Measurements from ENCODE around the gene CELF5. TPM values are rescaled to one million over a fixed set of nuclear protein-coding genes. Genes with fewer than 3 reads are reported as not detected.
"Not testable (repeated sequence)": the region's sequence is repeated elsewhere in the genome, so short reads cannot be mapped to it uniquely, and the experiment has no call there.

CELF5 gene
- total RNA-seq, 1 donor from 2014 or later = not detected

- no peaks in the 10 kb centered on the region for H3K4me1 ChIP-seq
- intact Hi-C loops (cut with DNase I) = no loop called here
- H3K36me3 ChIP-seq = no peaks in the 10 kb centered on the region
- no peaks in the 10 kb centered on the region for H3K9me3 ChIP-seq
- no peak for TF ChIP-seq CTCF (IDR thresholded peaks at IDR 0.05)
- DNase-seq (no peak), ATAC-seq (no peak)
- H3K4me3 ChIP-seq = no peak overlapping the region
- H3K27ac ChIP-seq = no peak overlapping the region
- H3K27me3 ChIP-seq (ENCODE audit: low read depth) = peaks cover 8% of the 10 kb centered on the region
Measured at GRCh38 chr19:3216874-3217273, 7.6 kb upstream of the CELF5 start.

GRCh38 chr19:3220576-3220975 lies 3.9 kb upstream of the CELF5 start:
- Histone ChIP-seq H3K36me3 (no peaks in the 10 kb centered on the region), H3K4me3 (no peak overlapping the region), H3K4me1 (peaks cover 3% of the 10 kb centered on the region), H3K27me3 (ENCODE audit: low read depth) (peaks cover 39% of the 10 kb centered on the region), H3K27ac (no peak overlapping the region), H3K9me3 (no peaks in the 10 kb centered on the region)
- ATAC-seq = no peak
- TF ChIP-seq CTCF (IDR thresholded peaks at IDR 0.05) = no peak
- intact Hi-C loops (cut with DNase I) = no loop called here
- no peak for DNase-seq

GRCh38 chr19:3221576-3221975 lies 2.9 kb upstream of the CELF5 start:
- H3K4me3 ChIP-seq; H3K9me3 ChIP-seq; ATAC-seq; H3K36me3 ChIP-seq; H3K27ac ChIP-seq; intact Hi-C loops (cut with DNase I); DNase-seq; H3K4me1 ChIP-seq: not testable (repeated sequence)
- peaks cover 46% of the 10 kb centered on the region for H3K27me3 ChIP-seq (ENCODE audit: low read depth)

GRCh38 chr19:3222709-3223108 lies 1.8 kb upstream of the CELF5 start:
- no peaks in the 10 kb centered on the region for H3K9me3 ChIP-seq
- DNase-seq (no peak), ATAC-seq (no peak)
- peaks cover 58% of the 10 kb centered on the region for H3K27me3 ChIP-seq (ENCODE audit: low read depth)
- H3K27ac ChIP-seq = no peak overlapping the region
- no peak overlapping the region for H3K4me3 ChIP-seq
- peaks cover 3% of the 10 kb centered on the region for H3K4me1 ChIP-seq
- intact Hi-C loops (cut with DNase I) = no loop called here
- TF ChIP-seq CTCF (IDR thresholded peaks at IDR 0.05) = no peak
- no peaks in the 10 kb centered on the region for H3K36me3 ChIP-seq

GRCh38 chr19:3225169-3225485 lies 666 bp downstream of the CELF5 start:
- Histone ChIP-seq H3K36me3 (no peaks in the 10 kb centered on the region), H3K27me3 (ENCODE audit: low read depth) (peaks cover 74% of the 10 kb centered on the region), H3K4me3 (no peak overlapping the region), H3K4me1 (peaks cover 3% of the 10 kb centered on the region), H3K27ac (no peak overlapping the region), H3K9me3 (no peaks in the 10 kb centered on the region)
- ATAC-seq = no peak
- intact Hi-C loops (cut with DNase I) = no loop called here
- DNase-seq = no peak
- no peak for TF ChIP-seq CTCF (IDR thresholded peaks at IDR 0.05)

- intact Hi-C loops (cut with DNase I) = no loop called here
- ATAC-seq = no peak
Measured at GRCh38 chr19:3225677-3226093, 1.2 kb downstream of the CELF5 start.

More at GRCh38 chr19:3225677-3226093, 1.2 kb downstream of the CELF5 start:
- TF ChIP-seq CTCF (IDR thresholded peaks at IDR 0.05) = no peak
- H3K4me3 ChIP-seq = no peak overlapping the region
- no peak for DNase-seq
- H3K36me3 ChIP-seq = no peaks in the 10 kb centered on the region
- H3K9me3 ChIP-seq = no peaks in the 10 kb centered on the region
- peaks cover 78% of the 10 kb centered on the region for H3K27me3 ChIP-seq (ENCODE audit: low read depth)
- no peak overlapping the region for H3K27ac ChIP-seq
- peaks cover 3% of the 10 kb centered on the region for H3K4me1 ChIP-seq
